HG03159 (cell line): ENCODE measurements around the gene OR5AR1.
"Not testable (repeated sequence)": the region's sequence is repeated elsewhere in the genome, so short reads cannot be mapped to it uniquely, and the experiment has no call there.

ENCODE experiments used
- ATAC-seq: cut with Tn5 transposase; IDR thresholded peaks from one replicate; pipeline ENCODE4 v1.9.1; 2021; ENCODE audit warnings: mild to moderate bottlenecking, moderate library complexity; ENCODE audit not compliant: unreplicated experiment

OR5AR1 gene

GRCh38 chr11:56663386-56663785 lies at the start of gene OR5AR1:
TSS of gene OR5AR1 (plus strand) at chr11:56663686. CDS start at chr11:56663686, 0 bp downstream.
- no peak for ATAC-seq

GRCh38 chr11:56624661-56625110 lies 38.8 kb upstream of the OR5AR1 start:
- ATAC-seq, result no peak

GRCh38 chr11:56625946-56626345 lies 37.5 kb upstream of the OR5AR1 start:
- no peak for ATAC-seq

- no peak for ATAC-seq
These were observed 31.2 kb upstream of the OR5AR1 start for GRCh38 chr11:56632329-56632728.

GRCh38 chr11:56636861-56637260 lies 26.6 kb upstream of the OR5AR1 start:
- no peak for ATAC-seq

- ATAC-seq, result no peak
These were observed 26.0 kb upstream of the OR5AR1 start for GRCh38 chr11:56637500-56637899.

- no peak for ATAC-seq
These were observed 21.1 kb upstream of the OR5AR1 start, which contains the start of gene OR5AP2 for GRCh38 chr11:56642339-56642738. TSS of gene OR5AP2 (minus strand) at chr11:56642439. CDS start at chr11:56642439, 0 bp downstream.

- no peak for ATAC-seq
These were observed 3.7 kb upstream of the OR5AR1 start for GRCh38 chr11:56659755-56660154.

GRCh38 chr11:56670984-56671383 lies 7.5 kb downstream of the OR5AR1 start:
- no peak for ATAC-seq

GRCh38 chr11:56688554-56689100 lies 25.1 kb downstream of the OR5AR1 start:
- ATAC-seq, result no peak

- not testable (repeated sequence) for ATAC-seq
These were observed 27.7 kb downstream of the OR5AR1 start for GRCh38 chr11:56691179-56691578.

GRCh38 chr11:56693428-56693827 lies 29.9 kb downstream of the OR5AR1 start:
- ATAC-seq, result no peak

- no peak for ATAC-seq
These were observed 35.3 kb downstream of the OR5AR1 start, which contains the start of gene OR9G1 for GRCh38 chr11:56698795-56699194. TSS of gene OR9G1 (plus strand) at chr11:56699095. CDS start at chr11:56700388, 1,293 bp downstream.

GRCh38 chr11:56700242-56700913 lies 36.9 kb downstream of the OR5AR1 start:
- ATAC-seq, result no peak

- no peak for ATAC-seq
These were observed 37.5 kb downstream of the OR5AR1 start for GRCh38 chr11:56700914-56701485.

GRCh38 chr11:56705784-56706396 lies 42.4 kb downstream of the OR5AR1 start:
- no peak for ATAC-seq

- no peak for ATAC-seq
These were observed 43.0 kb downstream of the OR5AR1 start for GRCh38 chr11:56706486-56706885.

GRCh38 chr11:56714206-56714605 lies 50.7 kb downstream of the OR5AR1 start:
- no peak for ATAC-seq
